BE2C (cell line): ENCODE measurements around the gene SMARCB1.
"Not testable (repeated sequence)": the region's sequence is repeated elsewhere in the genome, so short reads cannot be mapped to it uniquely, and the experiment has no call there.

ENCODE experiments used
- DNase-seq: peaks from one replicate; pipeline ENCODE4 v3.0.0-alpha.2; 2020
- H3K27me3 ChIP-seq: fragments of 250-450 bp; sonication (Bioruptor Pico); 2 replicates; pipeline ENCODE4 v1.5.1; 2020; ENCODE audit warnings: mild to moderate bottlenecking
- H3K36me3 ChIP-seq: fragments of 250-450 bp; sonication (Bioruptor Pico); 2 replicates; pipeline ENCODE4 v1.5.1; 2020; ENCODE audit warnings: mild to moderate bottlenecking
- H3K4me1 ChIP-seq: fragments of 250-450 bp; sonication (Bioruptor Pico); 2 replicates; pipeline ENCODE4 v1.5.1; 2020
- H3K4me3 ChIP-seq: 2 replicates; pipeline ENCODE4 v1.5.1; 2011; ENCODE audit warnings: low read depth, low read length
- H3K9me3 ChIP-seq: fragments of 250-450 bp; sonication (Bioruptor Pico); 2 replicates; pipeline ENCODE4 v1.5.1; 2020
- TF ChIP-seq, protein P1 (sequence below): IDR thresholded peaks from 2 replicates; pipeline ENCODE4 v1.5.1; 2012; ENCODE audit warnings: mild to moderate bottlenecking, low read depth, low read length

SMARCB1 gene

DNA sequence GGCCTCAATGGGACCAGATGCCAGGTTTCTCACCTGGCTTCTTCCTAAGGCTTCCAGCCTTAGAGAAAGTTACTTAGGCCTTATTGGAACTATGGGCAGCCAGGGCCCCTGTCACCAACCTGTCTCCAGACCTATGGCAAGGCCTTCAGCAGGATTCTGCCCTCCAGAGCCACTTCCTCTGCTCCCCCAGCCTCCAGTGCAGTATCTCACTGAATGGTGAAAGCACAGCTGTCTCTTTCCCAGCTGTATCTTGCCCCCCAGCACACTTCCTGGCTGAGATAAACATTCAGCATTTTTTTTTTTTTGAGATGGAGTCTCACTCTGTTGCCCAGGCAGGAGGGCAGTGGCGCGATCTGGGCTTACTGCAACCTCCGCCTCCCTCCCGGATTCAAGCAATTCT lies 72.4 kb downstream of the SMARCB1 start:
- no peak overlapping the region for H3K4me3 ChIP-seq
- peaks cover 8% of the 10 kb centered on the region for H3K4me1 ChIP-seq
- no peaks in the 10 kb centered on the region for H3K36me3 ChIP-seq
- no peaks in the 10 kb centered on the region for H3K9me3 ChIP-seq
- TF ChIP-seq, protein P1, sequence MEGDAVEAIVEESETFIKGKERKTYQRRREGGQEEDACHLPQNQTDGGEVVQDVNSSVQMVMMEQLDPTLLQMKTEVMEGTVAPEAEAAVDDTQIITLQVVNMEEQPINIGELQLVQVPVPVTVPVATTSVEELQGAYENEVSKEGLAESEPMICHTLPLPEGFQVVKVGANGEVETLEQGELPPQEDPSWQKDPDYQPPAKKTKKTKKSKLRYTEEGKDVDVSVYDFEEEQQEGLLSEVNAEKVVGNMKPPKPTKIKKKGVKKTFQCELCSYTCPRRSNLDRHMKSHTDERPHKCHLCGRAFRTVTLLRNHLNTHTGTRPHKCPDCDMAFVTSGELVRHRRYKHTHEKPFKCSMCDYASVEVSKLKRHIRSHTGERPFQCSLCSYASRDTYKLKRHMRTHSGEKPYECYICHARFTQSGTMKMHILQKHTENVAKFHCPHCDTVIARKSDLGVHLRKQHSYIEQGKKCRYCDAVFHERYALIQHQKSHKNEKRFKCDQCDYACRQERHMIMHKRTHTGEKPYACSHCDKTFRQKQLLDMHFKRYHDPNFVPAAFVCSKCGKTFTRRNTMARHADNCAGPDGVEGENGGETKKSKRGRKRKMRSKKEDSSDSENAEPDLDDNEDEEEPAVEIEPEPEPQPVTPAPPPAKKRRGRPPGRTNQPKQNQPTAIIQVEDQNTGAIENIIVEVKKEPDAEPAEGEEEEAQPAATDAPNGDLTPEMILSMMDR, result no peak
- DNase-seq, result no peak
- no peaks in the 10 kb centered on the region for H3K27me3 ChIP-seq

DNA sequence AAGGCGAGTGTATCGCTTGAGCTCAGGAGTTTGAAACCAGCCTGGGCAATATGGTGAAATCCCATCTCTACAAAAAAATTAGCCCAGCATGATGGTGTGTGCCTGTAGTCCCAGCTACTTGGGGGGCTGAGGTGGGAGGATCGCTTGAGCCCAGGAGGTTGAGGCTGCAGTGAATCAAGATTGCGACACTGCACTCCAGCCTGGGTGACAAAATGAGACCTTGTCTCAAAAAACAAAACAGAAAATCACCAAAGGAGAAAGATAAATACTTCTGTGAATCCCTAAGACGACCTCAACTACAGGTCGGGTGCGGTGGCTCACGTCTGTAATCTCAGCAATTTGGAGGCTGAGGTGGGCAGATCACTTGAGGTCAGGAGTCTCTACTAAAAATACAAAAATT lies 73.4 kb downstream of the SMARCB1 start:
- H3K36me3 ChIP-seq, result not testable (repeated sequence)

GRCh38 chr22:23862103-23862502 lies 75.3 kb downstream of the SMARCB1 start:
- no peak overlapping the region for H3K4me3 ChIP-seq
- H3K36me3 ChIP-seq, result no peaks in the 10 kb centered on the region
- peaks cover 5% of the 10 kb centered on the region; the same call in 1 of the 2 replicates for H3K4me1 ChIP-seq
- no peaks in the 10 kb centered on the region for H3K27me3 ChIP-seq
- TF ChIP-seq, protein P1, result peak; percentile 91
- H3K9me3 ChIP-seq, result no peaks in the 10 kb centered on the region
- DNase-seq, result peak; percentile 77

More for the DNA sequence above, 73.4 kb downstream of the SMARCB1 start:
- not testable (repeated sequence) for DNase-seq, H3K27me3 ChIP-seq, H3K4me3 ChIP-seq, H3K4me1 ChIP-seq, H3K9me3 ChIP-seq

- not testable (repeated sequence) for H3K9me3 ChIP-seq, DNase-seq, H3K27me3 ChIP-seq, H3K4me3 ChIP-seq, H3K4me1 ChIP-seq
- H3K36me3 ChIP-seq, result peaks cover 14% of the 10 kb centered on the region
Measured at GRCh38 chr22:23864499-23865154, 77.9 kb downstream of the SMARCB1 start.

GRCh38 chr22:23868580-23868979 lies 81.8 kb downstream of the SMARCB1 start:
- H3K9me3 ChIP-seq, result no peaks in the 10 kb centered on the region
- TF ChIP-seq, protein P1, result no peak
- H3K4me1 ChIP-seq, result no peaks in the 10 kb centered on the region
- no peak overlapping the region for H3K4me3 ChIP-seq
- no peak for DNase-seq
- peaks cover 14% of the 10 kb centered on the region for H3K36me3 ChIP-seq
- no peaks in the 10 kb centered on the region for H3K27me3 ChIP-seq

- TF ChIP-seq, protein P1, result no peak
- Histone ChIP-seq H3K27me3 (no peaks in the 10 kb centered on the region), H3K36me3 (peaks cover 2% of the 10 kb centered on the region; the same call in 1 of the 2 replicates), H3K4me3 (no peak overlapping the region), H3K4me1 (no peaks in the 10 kb centered on the region), H3K9me3 (no peaks in the 10 kb centered on the region)
- no peak for DNase-seq
Measured at GRCh38 chr22:23874871-23875270, 88.1 kb downstream of the SMARCB1 start.

- DNase-seq, result no peak
- Histone ChIP-seq H3K27me3 (no peaks in the 10 kb centered on the region), H3K36me3 (peaks cover 2% of the 10 kb centered on the region; the same call in 1 of the 2 replicates), H3K4me1 (no peaks in the 10 kb centered on the region), H3K9me3 (no peaks in the 10 kb centered on the region), H3K4me3 (no peak overlapping the region)
- TF ChIP-seq, protein P1, result no peak
Measured at GRCh38 chr22:23875801-23876200, 89.0 kb downstream of the SMARCB1 start.
